HepG2 (cell line): ENCODE results near the gene P2RY6. TPM values are rescaled to one million over a fixed set of nuclear protein-coding genes. Genes with fewer than 3 reads are reported as not detected.

Source experiments
- CC2D1A ChIP-seq: sonication (generic); formaldehyde crosslinking; IDR thresholded peaks from 2 replicates; pipeline ENCODE4 v1.8.1; 2023; ENCODE audit warnings: mild to moderate bottlenecking, missing genetic modification reagents
- CEBPB ChIP-seq: IDR thresholded peaks from 2 replicates; pipeline ENCODE4 v1.6.1; 2011; ENCODE audit warnings: low read depth, low read length, improper control_type of control experiment, borderline replicate concordance
- NCOR1 ChIP-seq: fragments of 200-600 bp; sonication (generic); IDR thresholded peaks from 2 replicates; pipeline ENCODE4 v1.7.0; 2017; ENCODE audit warnings: antibody characterized with exemption, low read length, borderline replicate concordance
- RFX1 ChIP-seq: fragments of 450-650 bp; IDR thresholded peaks from 2 replicates; pipeline ENCODE4 v1.6.1; 2017
- SRSF4 ChIP-seq: fragments of 200-400 bp; formaldehyde crosslinking; IDR thresholded peaks from one replicate; pipeline ENCODE4 v1.6.1; 2018; ENCODE audit warnings: mild to moderate bottlenecking, low read depth, low read length, moderate library complexity; ENCODE audit not compliant: poor library complexity, severe bottlenecking
- ZNF292 ChIP-seq: sonication (generic); formaldehyde crosslinking; IDR thresholded peaks from 2 replicates; pipeline ENCODE4 v1.8.1; 2022; ENCODE audit warnings: mild to moderate bottlenecking, low read depth, missing genetic modification reagents, borderline replicate concordance
- ZNF552 ChIP-seq: sonication (generic); formaldehyde crosslinking; IDR thresholded peaks from 2 replicates; pipeline ENCODE4 v1.9.0; 2022; ENCODE audit warnings: missing genetic modification reagents, mild to moderate bottlenecking, borderline replicate concordance
- ZNF569 ChIP-seq: sonication (generic); formaldehyde crosslinking; IDR thresholded peaks from 2 replicates; pipeline ENCODE4 v1.5.0; 2020; ENCODE audit warnings: mild to moderate bottlenecking, missing genetic modification reagents, moderate library complexity, borderline replicate concordance
- polyA plus RNA-seq, 8 experiments: library from polyadenylated mRNA; depleted of rRNA in 3 of 8; stranded (reverse) in 7 of 8; unstranded in 1 of 8; fragments of >200 nt; fragmentation: Illumina TruSeq in 4 of 8; extraction: Trizol in 4 of 8; gene quantifications; 2 replicates each; pipeline versions ENCODE4 v1.2.1 to v1.2.3, GENCODE V29; 2011 to 2016; ENCODE audit warnings: low read depth in 4 of 8, missing spikeins in 1 of 8, mixed read lengths in 1 of 8; ENCODE audit not compliant: insufficient read depth in 1 of 8
- total RNA-seq, 5 experiments: library from RNA; depleted of rRNA; stranded (reverse); fragments of >200 nt; fragmentation: Illumina TruSeq; extraction: Trizol; gene quantifications; 2 replicates each; pipeline ENCODE4 v1.2.3, GENCODE V29; 2016; ENCODE audit warnings: low read depth in 1 of 5
- TF ChIP-seq, protein P1 (sequence below): sonication (generic); formaldehyde crosslinking; IDR thresholded peaks from 2 replicates; pipeline ENCODE4 v1.5.1; 2020; ENCODE audit warnings: mild to moderate bottlenecking, missing genetic modification reagents
- TF ChIP-seq, protein P2 (sequence below): sonication (generic); formaldehyde crosslinking; IDR thresholded peaks from 2 replicates; pipeline ENCODE4 v1.9.0; 2022; ENCODE audit warnings: low read depth, missing genetic modification reagents
- TF ChIP-seq, protein P3 (sequence below): sonication (generic); formaldehyde crosslinking; IDR thresholded peaks from 2 replicates; pipeline ENCODE4 v1.4.0; 2020; ENCODE audit warnings: mild to moderate bottlenecking, missing genetic modification reagents

P2RY6 gene
- total and polyA plus RNA-seq, 2 of the 13 experiments (the other 11 are each of a cell fraction or from before 2014, with no cell fraction given), result 0.09 to 0.29 TPM

DNA sequence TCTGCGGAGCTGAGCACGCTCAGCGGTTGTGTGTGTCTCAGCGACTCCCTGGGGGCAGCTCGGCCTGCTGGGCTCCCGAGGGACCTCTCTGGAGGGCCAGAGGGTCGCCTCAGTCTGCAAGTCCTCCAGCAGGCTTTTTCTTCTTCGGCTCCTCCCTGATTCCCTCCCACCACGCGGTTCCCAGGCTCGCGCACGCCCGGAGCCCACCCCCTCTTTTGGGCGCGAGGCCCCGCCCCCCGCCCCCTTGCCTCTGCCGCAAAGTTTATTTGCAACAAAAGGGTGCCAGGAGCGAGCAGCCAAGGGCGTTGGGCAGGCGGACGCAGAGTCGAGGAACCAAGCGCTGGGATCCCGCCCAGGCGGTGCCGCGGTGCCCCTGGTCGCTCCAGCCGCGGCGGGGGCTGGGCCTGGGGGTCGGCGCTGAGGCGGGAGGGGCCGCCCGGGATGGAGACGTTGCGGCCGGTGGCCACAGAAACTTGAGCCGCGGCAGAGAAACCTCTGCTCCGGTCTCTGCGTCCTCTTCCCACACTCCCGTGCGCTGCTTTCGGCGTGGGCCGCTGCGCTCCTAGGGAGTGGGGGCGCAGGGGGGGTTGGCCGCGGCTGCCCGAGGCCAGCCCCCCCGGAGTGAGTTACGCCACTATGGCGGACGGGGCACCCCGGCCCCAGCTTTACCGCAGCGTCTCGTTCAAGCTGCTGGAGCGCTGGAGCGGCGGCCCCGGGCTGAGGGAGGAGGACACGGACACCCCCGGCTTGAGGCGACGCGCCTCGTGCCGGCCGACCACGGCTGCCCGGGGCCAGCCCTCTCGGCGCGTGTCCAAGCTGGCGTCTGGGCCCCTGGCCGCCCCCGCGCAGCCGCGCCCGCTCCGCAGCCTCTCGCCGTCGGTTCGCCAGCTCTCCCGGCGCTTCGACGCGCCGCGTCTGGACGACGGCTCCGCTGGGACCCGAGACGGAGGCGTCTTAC lies 36.1 kb downstream of the P2RY6 start, which contains the start of gene ARHGEF17 (continued):
- TF ChIP-seq CC2D1A (no peak), ZNF569 (CRISPR knock-in tag) (no peak), ZNF552 (CRISPR knock-in tag) (0 out of 2 replicates have a peak, but pooled peaks have one; percentile 25), NCOR1 (no peak), ZNF292 (CRISPR knock-in tag) (no peak; the same call in 1 of the 2 replicates), CEBPB (no peak), SRSF4 (no peak), RFX1 (no peak)
- TF ChIP-seq, protein P1, sequence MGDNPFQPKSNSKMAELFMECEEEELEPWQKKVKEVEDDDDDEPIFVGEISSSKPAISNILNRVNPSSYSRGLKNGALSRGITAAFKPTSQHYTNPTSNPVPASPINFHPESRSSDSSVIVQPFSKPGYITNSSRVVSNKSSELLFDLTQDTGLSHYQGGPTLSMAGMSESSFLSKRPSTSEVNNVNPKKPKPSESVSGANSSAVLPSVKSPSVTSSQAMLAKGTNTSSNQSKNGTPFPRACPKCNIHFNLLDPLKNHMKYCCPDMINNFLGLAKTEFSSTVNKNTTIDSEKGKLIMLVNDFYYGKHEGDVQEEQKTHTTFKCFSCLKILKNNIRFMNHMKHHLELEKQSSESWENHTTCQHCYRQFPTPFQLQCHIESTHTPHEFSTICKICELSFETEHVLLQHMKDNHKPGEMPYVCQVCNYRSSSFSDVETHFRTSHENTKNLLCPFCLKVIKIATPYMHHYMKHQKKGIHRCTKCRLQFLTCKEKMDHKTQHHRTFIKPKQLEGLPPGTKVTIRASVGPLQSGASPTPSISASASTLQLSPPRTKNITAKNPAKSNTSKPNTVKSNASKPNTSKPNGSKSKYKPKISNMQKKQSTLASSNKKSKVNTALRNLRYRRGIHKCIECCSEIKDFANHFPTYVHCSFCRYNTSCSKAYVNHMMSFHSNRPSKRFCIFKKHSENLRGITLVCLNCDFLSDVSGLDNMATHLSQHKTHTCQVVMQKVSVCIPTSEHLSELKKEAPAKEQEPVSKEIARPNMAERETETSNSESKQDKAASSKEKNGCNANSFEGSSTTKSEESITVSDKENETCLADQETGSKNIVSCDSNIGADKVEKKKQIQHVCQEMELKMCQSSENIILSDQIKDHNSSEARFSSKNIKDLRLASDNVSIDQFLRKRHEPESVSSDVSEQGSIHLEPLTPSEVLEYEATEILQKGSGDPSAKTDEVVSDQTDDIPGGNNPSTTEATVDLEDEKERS (CRISPR knock-in tag), result no peak
- TF ChIP-seq, protein P2, sequence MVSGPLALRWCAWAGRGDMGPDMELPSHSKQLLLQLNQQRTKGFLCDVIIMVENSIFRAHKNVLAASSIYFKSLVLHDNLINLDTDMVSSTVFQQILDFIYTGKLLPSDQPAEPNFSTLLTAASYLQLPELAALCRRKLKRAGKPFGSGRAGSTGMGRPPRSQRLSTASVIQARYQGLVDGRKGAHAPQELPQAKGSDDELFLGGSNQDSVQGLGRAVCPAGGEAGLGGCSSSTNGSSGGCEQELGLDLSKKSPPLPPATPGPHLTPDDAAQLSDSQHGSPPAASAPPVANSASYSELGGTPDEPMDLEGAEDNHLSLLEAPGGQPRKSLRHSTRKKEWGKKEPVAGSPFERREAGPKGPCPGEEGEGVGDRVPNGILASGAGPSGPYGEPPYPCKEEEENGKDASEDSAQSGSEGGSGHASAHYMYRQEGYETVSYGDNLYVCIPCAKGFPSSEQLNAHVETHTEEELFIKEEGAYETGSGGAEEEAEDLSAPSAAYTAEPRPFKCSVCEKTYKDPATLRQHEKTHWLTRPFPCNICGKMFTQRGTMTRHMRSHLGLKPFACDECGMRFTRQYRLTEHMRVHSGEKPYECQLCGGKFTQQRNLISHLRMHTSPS, result no peak
- TF ChIP-seq, protein P3, sequence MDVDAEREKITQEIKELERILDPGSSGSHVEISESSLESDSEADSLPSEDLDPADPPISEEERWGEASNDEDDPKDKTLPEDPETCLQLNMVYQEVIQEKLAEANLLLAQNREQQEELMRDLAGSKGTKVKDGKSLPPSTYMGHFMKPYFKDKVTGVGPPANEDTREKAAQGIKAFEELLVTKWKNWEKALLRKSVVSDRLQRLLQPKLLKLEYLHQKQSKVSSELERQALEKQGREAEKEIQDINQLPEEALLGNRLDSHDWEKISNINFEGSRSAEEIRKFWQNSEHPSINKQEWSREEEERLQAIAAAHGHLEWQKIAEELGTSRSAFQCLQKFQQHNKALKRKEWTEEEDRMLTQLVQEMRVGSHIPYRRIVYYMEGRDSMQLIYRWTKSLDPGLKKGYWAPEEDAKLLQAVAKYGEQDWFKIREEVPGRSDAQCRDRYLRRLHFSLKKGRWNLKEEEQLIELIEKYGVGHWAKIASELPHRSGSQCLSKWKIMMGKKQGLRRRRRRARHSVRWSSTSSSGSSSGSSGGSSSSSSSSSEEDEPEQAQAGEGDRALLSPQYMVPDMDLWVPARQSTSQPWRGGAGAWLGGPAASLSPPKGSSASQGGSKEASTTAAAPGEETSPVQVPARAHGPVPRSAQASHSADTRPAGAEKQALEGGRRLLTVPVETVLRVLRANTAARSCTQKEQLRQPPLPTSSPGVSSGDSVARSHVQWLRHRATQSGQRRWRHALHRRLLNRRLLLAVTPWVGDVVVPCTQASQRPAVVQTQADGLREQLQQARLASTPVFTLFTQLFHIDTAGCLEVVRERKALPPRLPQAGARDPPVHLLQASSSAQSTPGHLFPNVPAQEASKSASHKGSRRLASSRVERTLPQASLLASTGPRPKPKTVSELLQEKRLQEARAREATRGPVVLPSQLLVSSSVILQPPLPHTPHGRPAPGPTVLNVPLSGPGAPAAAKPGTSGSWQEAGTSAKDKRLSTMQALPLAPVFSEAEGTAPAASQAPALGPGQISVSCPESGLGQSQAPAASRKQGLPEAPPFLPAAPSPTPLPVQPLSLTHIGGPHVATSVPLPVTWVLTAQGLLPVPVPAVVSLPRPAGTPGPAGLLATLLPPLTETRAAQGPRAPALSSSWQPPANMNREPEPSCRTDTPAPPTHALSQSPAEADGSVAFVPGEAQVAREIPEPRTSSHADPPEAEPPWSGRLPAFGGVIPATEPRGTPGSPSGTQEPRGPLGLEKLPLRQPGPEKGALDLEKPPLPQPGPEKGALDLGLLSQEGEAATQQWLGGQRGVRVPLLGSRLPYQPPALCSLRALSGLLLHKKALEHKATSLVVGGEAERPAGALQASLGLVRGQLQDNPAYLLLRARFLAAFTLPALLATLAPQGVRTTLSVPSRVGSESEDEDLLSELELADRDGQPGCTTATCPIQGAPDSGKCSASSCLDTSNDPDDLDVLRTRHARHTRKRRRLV, result 0 out of 2 replicates have a peak, but pooled peaks have one; percentile 18
